Measurements from ENCODE around the gene NBPF6.
"Not testable (repeated sequence)": the region's sequence is repeated elsewhere in the genome, so short reads cannot be mapped to it uniquely, and the experiment has no call there.

Gene NBPF6

GRCh38 chr1:108502138-108502537, 52.0 kb downstream of the NBPF6 start:
- no peak for DNase-seq

- no peak for DNase-seq
Measured at GRCh38 chr1:108502624-108503023, 52.5 kb downstream of the NBPF6 start.

GRCh38 chr1:108503062-108503733, 53.1 kb downstream of the NBPF6 start:
- no peak for DNase-seq

- no peak for DNase-seq
Measured at GRCh38 chr1:108504447-108504846, 54.3 kb downstream of the NBPF6 start.

GRCh38 chr1:108505763-108506070, 55.6 kb downstream of the NBPF6 start:
- no peak for DNase-seq

- DNase-seq: no peak
Measured at GRCh38 chr1:108511764-108512163, 61.6 kb downstream of the NBPF6 start.

- DNase-seq: no peak
Measured at GRCh38 chr1:108512239-108513043, 62.3 kb downstream of the NBPF6 start.

- DNase-seq: no peak
Measured at GRCh38 chr1:108513044-108513415, 62.9 kb downstream of the NBPF6 start.

- not testable (repeated sequence) for DNase-seq
Measured at GRCh38 chr1:108513914-108514313, 63.8 kb downstream of the NBPF6 start.

GRCh38 chr1:108517301-108517897, 67.3 kb downstream of the NBPF6 start:
- DNase-seq: not testable (repeated sequence)

All from stimulated activated CD8-positive, alpha-beta memory T cell treated with anti-CD3 and anti-CD28 coated beads, Interleukin-4, amount 100 ng/mL, for 48 hours (primary cell).